Measurements from ENCODE around the gene TMEM183A.

Gene TMEM183A

DNA sequence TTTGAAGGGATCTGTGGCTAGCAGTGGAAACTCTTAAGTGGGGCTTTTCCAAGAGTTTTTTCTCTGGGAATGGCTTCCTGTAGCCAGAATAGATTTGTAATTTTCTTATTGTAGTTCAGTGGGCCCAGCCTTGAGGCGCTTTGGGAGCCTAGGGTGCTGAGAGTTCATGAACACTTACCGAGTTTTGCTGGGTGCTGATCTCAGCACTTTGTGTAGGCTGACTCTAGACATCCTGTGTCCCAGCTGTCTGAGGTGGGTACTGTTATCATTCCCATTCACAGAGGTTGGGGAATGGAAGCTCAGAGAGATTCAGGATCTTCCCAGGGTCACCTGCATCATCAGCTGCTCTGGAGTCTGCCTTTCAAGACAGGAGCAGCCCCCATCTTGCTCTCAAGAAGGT is 26.1 kb downstream of the TMEM183A start:
- no peak for DNase-seq

DNA sequence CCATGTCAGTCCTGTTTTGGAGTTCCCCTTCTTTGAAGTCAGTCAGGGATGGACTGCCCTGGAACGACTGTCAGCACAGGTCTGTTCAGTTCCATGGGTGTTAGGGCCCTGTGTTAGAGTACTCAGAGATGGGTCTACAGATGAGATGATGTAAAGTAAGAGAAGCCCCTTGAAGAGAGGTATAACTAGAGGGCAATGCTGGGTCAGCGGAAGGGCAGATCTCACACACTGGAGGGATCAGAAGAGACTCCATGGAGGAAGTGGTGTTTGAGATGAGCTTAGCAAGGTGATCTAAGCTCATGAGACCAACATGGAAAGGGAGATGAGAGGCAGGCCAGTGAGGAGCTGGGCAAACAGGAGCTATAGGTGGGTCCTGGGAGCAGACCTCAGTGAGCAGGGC is 26.7 kb downstream of the TMEM183A start:
- no peak for DNase-seq

DNA sequence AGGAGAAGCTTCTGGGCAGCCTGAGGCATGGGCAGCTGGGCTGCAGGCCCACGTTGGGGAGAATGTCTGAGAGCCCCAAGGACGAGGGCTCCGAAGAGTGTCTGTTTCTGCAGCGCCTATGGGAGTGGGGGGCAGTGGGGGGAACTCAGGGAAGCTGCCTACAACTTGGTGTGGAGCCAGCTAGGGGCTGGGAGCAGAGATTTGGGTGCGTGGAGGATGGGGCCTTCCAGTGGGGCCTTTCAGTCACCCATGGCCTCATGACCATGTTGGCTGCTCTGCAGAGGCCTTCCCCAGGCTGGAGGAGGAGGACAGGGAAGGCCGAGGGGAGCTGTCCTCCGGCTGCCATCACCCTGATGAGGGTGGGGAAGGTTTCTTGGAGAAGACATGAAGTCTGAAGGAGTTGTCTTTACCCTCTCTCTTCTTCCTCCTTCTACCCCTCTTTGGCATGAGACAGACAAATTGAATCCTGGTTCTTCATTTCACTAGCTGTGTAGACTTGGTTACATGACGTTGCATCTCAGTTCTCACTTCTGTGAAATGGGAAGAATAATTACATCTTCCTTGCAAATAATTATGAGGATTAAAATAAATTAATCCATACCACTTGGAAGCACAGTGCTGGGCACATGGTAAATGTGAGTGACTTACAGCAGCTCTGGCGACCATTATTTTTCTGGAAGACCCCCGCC is 27.4 kb downstream of the TMEM183A start:
- DNase-seq, result no peak

DNA sequence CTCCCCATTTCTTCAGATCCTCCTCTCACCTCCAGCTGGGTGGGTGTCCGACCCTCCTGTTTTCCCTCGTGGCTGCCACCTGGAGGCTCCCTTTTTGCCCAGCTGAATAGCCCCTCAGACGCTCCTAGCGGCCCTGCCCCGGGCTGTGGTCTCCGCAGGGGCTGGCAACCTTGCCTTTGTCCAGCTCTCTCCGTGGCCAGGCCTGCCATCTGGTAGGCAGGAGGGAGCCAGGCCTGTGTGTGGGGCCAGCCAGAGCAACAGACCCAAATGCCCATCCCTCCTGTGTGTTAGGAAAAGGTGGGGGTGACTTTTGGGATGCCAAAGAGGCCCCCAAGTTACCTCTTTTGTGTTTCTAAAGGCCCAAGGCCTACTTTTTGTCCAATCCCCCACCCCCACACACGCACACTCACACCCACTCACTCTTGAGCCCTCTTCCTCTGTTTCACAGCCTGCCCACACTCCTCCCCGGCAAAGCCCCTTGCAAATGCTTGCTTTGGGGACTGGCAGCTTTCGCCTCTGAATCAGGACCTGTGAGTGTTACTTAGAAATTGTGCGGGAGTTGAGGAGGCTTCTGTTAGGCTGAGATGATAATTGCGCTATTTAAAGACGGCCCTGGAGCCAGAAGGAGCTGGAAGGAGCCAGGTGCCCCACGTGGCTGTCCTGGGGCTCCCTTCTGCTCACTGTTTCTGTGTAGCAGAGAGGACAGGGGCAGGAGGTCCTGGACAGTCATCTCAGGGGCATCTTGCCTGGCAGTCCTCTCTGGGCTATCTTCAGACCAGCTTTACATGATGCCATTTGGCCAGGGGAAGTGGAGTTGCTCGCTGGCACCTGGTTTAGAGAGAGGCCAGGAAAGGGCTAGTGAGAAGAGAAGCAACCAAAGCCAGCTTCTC is 28.2 kb downstream of the TMEM183A start:
- no peak for DNase-seq

DNA sequence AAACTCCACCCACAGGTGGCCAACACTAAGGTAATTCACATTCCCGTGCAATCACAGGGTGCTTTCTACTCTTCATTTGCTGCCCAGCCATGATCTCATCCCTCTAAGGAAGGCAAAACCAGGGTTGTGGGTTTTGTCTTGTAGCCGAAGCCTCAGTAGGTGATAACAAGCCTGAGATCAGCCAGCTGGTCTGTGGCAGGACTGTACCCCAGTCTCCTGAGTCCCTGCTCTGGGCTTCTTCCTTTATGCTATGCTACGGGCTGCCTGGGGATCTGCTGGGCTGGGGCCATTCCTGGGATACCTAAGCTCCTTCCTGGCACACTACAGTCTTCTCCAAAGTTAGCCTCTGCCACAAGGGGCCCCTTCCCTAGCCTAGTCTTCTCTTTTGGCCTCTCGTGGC is 29.0 kb downstream of the TMEM183A start:
- no peak for DNase-seq

DNA sequence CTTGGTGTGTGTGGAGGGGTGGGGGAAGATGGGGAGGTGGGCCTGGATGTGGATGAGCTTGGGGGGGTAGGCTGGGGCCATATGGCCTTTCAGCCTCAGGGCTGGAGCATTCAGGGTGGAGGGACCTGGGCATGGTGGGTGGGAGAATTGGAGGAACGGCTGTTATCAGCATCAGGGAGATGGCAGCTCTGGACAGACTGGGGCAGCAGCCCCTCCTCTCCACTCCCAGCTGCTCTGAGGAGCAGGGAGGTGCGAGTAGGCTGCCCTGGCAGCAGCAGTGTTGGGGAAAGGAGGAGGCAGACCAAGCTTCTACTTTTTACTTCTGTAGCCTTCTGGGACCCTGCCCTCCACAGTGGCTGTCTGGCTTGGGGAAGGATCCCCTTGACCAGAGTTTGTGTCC is 29.4 kb downstream of the TMEM183A start:
- DNase-seq, result no peak

DNA sequence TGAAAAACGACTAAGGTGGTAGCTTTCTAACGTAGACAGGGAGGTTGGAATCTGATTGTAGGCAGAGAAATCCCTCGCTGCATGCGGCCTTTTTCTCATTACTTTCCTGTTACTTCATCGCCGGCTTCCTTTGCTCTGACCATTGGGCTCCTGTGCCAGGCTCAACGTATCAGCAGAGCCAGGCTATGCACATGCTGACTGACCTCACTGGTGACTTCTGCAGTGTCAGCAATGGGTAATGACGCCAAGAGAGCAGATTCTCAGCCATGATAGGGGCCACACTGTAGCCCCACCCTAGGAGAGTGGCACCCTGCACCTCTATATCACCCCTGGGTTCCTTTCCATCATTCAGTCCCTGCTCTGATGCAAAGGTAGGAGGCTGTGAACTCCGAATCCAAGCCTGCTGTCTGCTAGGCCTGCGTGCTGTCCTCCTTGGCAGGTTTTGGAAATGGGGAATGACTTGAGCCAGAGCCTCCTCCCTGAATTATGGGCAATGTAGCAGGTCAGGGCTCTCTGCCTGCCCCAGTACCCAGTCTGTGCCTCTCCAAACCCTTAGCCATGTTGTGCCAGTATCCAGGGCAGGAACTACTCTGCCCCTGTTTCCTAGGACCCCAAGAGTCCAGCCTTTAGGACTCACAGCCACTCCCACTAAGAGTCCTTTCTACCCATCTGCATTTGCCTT is 30.5 kb downstream of the TMEM183A start:
- no peak for DNase-seq

DNA sequence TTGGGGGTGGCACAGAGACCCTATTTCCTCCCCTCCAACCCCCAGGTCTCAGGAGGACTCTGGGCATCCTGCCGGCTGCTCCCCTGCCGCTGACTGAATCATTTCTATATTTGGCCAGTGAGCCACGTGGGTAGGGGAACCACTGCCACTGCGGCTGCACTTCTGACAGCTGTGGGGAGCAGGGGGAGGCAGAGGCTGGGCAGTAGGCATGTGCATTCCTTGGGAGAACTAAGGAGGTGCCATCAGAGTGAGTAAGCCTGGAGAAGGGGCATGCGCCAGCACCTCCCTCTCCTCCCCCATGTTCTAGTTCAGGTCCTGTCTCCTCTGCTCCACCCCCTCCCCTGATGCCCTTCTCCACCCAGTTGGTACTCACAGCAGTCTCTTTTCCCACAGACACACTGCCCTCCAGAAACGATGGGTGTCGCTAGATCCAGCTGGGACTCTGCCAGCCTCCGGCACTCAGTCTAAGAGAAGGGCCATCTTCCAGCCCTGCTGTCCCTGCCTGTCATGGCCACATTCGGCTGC is 31.1 kb downstream of the TMEM183A start:
- DNase-seq, result no peak

DNA sequence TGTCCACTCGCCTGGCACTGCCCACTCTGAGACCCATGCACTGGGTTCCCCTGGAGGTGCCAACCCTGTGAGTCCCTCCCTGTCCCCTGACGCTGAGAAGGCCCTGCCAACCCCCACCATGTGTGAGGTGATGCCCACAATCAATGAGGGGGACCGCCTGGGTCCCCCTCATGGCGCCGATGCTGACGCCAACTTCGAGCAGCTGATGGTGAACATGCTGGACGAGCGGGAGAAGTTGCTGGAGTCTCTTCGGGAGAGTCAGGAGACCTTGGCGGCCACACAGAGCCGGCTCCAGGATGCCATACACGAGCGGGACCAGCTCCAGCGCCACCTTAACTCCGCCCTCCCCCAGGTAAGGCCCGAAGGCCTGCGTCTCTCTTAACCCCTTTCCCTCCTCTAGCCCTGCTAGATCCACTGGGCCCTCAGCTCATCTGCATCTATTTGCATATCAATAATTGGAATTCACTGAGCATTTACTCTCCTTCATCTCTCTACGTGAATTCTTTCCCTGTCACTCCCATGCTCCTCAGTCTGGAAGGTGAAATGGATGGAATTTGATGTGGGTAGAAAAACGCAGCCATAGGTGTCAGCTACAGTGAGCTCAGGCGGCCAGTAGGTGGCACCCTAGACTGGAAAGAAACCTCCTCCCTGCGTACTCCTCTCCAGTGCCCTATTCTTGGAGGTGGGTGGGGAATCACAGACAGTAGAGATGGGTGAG is 31.9 kb downstream of the TMEM183A start:
- no peak for DNase-seq

DNA sequence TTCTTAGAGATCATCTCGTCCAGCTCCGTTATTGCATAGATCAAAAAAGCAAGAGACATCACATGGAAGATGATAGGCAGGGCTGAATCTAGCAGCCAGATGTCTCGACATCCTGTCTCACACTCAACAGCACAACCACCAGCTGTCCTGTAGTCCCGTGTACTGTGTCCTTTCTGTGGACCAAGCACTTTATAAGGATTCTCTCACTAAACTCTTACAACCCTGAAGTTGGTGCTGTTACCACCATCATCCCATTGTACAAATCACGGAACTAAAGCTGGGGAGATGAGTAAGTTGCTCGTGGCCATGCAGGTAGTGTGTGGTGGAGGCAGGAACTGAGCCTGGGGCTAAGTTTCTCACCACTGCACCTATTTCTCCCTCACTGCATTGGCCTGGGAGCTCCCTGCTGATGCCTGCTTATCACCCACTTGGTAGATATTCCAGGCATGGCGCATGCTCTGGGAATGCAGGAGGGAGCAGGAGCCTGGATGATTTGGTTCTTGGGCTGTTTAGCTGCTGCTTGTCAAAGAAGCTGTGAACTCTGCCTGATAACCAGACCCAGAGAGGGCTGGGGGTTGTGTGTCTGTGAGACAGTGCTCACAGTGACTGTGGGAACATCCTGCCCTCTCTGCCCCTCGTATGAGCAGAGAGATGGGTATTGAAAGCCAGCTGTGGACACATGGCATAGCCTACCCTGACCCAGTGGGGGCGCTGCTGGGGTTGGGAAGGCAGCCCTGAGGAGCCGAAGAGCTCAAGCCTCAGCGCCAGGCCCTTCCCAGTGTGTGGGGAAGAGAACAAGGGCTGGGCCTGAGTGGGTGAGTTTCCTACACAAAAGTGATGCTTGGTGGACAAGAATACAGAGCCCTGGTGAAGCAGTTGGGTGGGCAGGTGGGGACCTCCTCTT is 32.7 kb downstream of the TMEM183A start:
- no peak for DNase-seq

DNA sequence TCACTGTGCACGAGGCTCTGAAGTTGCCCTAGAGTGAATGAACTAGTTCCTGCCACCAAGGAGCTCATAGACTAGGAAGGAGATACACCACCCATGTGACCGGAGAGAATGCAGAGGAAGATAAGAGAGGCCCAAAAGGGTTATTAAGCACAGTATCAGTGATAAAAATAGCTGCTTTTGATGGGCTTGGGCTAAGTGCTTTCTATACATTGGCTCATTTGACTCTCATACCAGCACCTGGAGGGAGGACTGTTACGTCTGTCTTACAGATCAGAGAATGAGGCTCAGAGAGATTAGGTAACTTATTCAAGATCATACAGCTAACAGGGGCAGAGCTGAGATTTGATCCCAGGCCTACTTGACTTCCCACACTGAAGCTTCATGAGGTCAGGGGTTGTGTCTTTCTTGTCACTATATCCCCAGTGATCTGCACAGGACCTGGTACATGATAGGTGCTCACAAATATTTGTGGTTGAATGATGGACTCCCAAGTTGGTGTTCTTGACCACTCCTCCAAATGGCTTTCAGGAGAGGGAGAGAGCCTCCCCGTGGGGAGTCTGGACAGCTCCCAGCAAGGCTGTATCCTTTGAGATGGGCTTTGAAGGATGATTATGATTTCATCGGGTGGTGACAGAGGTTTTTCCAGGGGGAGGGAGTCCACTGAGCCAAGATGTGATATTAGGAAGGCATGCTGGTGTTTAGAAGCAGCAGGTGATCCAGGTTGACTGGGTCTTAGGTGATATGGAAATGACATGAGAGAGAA is 33.5 kb downstream of the TMEM183A start:
- DNase-seq, result no peak

DNA sequence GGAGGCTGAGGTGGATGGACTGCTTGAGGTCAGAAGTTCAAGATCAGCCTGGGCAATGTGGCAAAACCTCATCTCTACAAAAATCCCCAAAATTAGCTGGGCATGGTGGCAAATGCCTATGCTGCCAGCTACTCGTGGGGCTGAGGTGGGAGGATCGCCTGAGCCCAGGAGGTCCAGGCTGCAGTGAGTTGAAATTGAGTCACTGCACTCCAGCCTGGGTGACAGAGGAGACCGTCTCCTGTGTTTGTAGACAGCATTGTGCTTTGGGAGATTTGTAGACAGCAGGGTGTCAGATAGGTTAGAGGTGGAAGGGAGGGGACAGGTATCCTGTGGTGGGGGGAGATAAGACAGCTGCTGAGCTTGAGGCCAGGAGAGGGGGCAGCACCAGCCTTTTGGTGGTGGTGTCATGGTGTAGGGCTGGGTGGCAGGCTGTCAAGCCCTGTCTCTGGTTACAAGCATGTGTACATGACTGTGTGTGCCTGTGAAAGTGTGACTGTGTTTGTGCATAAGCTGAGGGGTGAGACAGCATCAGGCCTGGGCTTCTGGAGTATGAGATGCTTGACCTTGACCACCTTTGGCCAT is 34.3 kb downstream of the TMEM183A start:
- DNase-seq, result no peak

DNA sequence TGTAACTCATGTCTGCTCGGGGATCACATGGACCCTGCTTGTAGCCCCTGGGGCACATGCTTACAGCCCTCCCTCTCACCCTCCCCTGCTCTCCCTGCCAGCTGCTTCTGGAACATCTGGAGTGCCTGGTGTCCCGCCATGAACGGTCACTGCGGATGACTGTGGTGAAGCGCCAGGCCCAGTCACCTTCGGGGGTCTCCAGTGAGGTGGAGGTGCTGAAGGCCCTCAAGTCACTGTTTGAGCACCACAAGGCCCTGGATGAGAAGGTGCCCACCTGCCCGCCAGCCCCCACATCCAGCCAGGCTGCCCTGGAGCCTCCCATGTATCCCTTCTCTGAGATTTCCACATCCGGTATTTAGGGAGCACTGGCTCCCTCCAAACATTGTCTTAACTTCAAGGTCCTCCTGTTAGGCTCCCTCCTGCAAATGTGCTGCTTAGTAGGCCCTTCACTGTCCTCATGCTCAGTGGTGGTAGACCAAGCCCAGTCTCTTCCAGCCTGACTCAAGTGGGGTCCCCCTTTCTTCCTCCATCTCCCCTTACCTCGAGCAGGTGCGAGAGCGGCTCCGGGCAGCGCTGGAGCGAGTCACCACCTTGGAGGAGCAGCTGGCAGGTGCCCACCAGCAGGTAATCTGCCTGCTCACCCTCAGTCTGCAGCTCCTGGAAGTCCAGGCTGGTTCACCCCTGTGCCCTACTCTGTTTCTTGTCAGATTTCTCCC is 36.8 kb downstream of the TMEM183A start:
- DNase-seq, result no peak

DNA sequence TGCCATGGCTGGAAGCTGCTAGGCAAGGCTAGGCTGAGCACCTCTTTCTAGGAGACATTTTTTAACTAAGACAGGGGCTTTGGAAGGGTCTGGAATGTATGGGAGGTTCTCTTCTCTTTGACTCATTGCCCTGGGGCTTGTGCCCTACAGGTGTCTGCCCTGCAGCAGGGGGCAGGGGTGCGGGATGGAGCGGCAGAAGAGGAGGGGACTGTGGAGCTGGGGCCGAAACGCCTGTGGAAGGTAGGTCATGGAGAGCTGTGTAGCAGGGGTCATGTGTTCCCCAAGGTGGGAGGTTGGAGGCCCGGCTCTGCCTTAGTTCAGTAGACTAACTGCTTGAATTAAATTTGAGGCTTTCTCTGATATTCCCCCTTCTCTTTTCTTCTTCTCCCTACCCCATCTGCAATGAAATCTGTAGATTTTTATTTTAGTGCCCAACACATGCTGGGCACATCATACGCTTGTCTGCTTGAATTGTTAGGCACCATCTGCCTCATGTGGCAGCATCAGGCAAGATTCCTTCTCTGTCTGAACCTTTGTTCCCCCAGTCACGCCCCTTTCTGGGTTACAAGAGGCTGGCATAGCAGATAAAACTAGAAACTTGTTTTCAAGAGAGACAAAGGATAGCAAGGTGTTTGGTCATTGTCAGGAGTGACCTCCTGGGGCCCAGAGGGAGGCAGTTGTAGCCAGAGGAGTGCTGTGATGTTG is 37.5 kb downstream of the TMEM183A start:
- DNase-seq, result no peak

DNA sequence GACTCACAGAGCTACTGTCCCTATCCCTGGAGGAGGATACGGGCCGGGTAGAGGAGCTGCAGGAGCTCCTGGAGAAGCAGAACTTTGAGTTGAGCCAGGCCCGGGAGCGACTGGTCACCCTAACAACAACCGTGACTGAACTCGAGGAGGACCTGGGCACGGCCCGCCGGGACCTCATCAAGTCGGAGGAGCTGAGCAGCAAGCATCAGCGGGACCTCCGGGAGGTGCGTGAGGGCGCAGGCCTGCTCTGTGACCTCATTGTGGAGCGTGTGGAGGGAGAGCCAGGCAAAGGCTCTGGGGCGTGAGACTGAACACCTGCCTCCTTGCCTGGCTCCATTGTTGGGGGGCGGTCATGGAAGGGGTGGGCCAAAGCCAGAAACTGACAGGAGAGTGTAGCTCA is 38.2 kb downstream of the TMEM183A start:
- DNase-seq, result no peak

DNA sequence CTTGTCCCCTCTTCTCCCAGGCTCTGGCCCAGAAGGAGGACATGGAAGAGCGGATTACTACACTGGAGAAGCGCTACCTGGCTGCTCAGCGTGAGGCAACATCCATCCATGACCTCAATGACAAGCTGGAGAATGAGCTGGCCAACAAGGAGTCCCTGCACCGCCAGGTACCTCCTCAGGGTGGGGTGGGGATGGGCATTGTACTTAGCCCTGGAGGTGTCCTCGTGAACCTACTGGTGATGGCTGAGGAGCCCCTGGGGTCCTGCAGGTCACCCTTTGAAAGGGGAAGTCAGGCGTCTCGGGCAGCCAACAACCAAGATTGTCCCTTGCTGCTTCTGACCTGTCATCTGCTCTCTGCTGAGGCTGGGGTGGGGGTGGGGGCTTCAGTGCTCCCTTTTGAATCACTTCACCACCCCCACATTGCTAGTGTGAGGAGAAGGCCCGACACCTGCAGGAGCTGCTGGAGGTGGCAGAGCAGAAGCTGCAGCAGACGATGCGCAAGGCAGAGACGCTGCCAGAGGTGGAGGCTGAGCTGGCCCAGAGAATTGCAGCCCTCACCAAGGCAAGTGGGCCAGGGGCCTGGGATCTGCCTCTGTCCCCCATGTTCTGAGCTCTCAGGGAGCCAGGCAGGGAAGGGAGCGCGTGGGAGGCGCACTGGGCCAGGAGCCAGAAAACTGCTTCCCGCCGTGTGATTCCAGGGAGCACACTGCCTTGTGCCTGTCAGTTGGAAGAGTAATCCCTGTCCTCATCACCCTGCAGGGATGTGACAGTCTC is 38.8 kb downstream of the TMEM183A start:
- DNase-seq, result no peak

DNA sequence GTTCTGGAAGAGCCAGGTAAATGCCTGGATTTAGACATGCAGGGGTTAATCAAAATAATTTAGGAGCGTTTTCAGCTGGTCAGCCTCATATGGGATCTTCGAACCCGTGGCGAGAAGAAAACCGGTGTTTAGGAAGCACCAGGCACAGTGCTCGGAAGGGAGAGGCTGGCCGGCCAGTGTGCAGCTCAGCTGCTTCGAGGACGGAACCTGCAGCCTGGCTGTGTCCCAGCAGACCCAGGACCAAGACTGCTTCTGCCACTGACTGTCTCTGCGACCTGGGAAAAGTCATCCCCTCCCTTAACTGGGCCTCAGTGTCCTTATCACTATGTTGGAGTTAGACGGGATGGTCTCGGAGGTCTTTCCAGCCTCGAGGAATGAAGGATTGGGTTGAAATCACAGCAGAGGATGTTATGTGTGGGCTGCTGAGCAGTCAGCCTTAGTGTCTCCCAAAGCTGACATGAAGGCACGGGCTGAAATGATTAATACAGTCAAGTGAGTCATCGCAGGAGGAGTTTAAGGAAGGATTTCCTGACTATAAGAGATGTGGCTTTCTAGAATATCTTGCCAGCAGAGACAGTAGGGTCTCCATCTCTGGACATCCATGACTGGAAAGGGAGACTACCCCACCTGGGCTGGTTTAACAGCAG is 39.9 kb downstream of the TMEM183A start:
- DNase-seq, result no peak

DNA sequence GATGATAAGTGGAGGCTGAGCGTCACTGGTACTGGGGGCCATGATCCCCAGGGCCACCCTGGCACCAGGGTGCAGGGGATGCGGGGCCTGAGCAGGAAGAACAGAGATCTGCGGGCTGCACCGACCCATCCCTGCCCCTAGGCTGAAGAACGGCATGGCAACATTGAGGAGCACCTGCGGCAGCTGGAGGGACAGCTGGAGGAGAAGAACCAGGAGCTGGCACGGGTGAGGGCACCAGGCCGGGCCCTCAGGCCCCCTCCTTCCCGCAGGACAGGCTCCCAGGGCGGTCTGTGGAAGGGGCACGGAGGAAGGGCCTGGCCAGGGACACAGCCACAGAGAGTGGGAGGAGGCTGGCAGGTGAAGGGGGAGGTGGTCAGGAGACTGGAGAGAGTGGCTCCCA is 40.9 kb downstream of the TMEM183A start:
- no peak for DNase-seq

All from activated gamma-delta T cell (primary cell).